ENCODE results near the gene IFT172. TPM values are rescaled to one million over a fixed set of nuclear protein-coding genes. Genes with fewer than 3 reads are reported as not detected.

The IFT172 gene
- polyA plus RNA-seq, 4 donors: 41.1 to 48.0 (median 41.4) TPM

Other genes starting within 250 kb of the IFT172 start
- 1 to 10 TPM; 5.1 to 7.8 (median 7.6) TPM for gene SLC30A3, start 226.7 kb downstream of the IFT172 start, polyA plus RNA-seq (ENCODE audit: insufficient read length in 4 of 4)
- 1 to 10 TPM in 2 of 4 donors, under 1 TPM in 2; 0.55 to 1.1 (median 0.88) TPM for gene DNAJC5G, start 214.3 kb downstream of the IFT172 start, polyA plus RNA-seq (ENCODE audit: insufficient read length in 4 of 4)
- gene TRIM54, start 207.3 kb downstream of the IFT172 start, polyA plus RNA-seq (ENCODE audit: insufficient read length in 4 of 4): 1 to 10 TPM; 3.5 to 6.3 (median 4.6) TPM
- gene UCN, start 181.3 kb downstream of the IFT172 start, polyA plus RNA-seq (ENCODE audit: insufficient read length in 4 of 4): 1 to 10 TPM in 2 of 4 donors, under 1 TPM in 2; 0.39 to 1.1 (median 0.80) TPM
- 10 to 100 TPM; 76.0 to 86.2 (median 78.0) TPM for gene MPV17, start 166.6 kb downstream of the IFT172 start, polyA plus RNA-seq (ENCODE audit: insufficient read length in 4 of 4)
- 10 to 100 TPM; 62.8 to 77.1 (median 72.7) TPM for gene GTF3C2, start 133.0 kb downstream of the IFT172 start, polyA plus RNA-seq (ENCODE audit: insufficient read length in 4 of 4)
- gene EIF2B4, start 119.4 kb downstream of the IFT172 start, polyA plus RNA-seq (ENCODE audit: insufficient read length in 4 of 4): 10 to 100 TPM; 48.2 to 54.5 (median 52.9) TPM
- gene SNX17, start 119.1 kb downstream of the IFT172 start, polyA plus RNA-seq (ENCODE audit: insufficient read length in 4 of 4): 100 to 1,000 TPM; 102 to 128 (median 108) TPM
- 10 to 100 TPM; 16.7 to 25.9 (median 18.4) TPM for gene ZNF513, start 109.0 kb downstream of the IFT172 start, polyA plus RNA-seq (ENCODE audit: insufficient read length in 4 of 4)
- gene PPM1G, start 80.2 kb downstream of the IFT172 start, polyA plus RNA-seq (ENCODE audit: insufficient read length in 4 of 4): 10 to 100 TPM; 92.4 to 98.5 (median 94.7) TPM
- gene NRBP1, start 61.1 kb downstream of the IFT172 start, polyA plus RNA-seq (ENCODE audit: insufficient read length in 4 of 4): 100 to 1,000 TPM; 123 to 138 (median 132) TPM
- gene KRTCAP3, start 47.4 kb downstream of the IFT172 start, polyA plus RNA-seq (ENCODE audit: insufficient read length in 4 of 4): 1 to 10 TPM; 6.1 to 8.5 (median 7.1) TPM
- 1 to 10 TPM; 7.3 to 9.1 (median 8.6) TPM for gene FNDC4, start 5.5 kb upstream of the IFT172 start, polyA plus RNA-seq (ENCODE audit: insufficient read length in 4 of 4)
- gene GCKR, start 7.1 kb upstream of the IFT172 start, polyA plus RNA-seq (ENCODE audit: insufficient read length in 4 of 4): under 1 TPM in 2 of 4 donors, not detected in 2; 0.16 to 0.39 TPM
- gene ZNF512, start 93.3 kb upstream of the IFT172 start, polyA plus RNA-seq (ENCODE audit: insufficient read length in 4 of 4): 10 to 100 TPM; 67.0 to 84.2 (median 80.5) TPM
- 10 to 100 TPM; 11.2 to 14.5 (median 13.6) TPM for gene CCDC121, start 139.3 kb upstream of the IFT172 start, polyA plus RNA-seq (ENCODE audit: insufficient read length in 4 of 4)
- gene GPN1, start 139.3 kb upstream of the IFT172 start, polyA plus RNA-seq (ENCODE audit: insufficient read length in 4 of 4): 10 to 100 TPM; 58.1 to 68.6 (median 64.6) TPM
- gene SUPT7L, start 173.9 kb upstream of the IFT172 start, polyA plus RNA-seq (ENCODE audit: insufficient read length in 4 of 4): 10 to 100 TPM; 52.0 to 62.5 (median 58.3) TPM
- 10 to 100 TPM; 31.0 to 34.7 (median 32.5) TPM for gene SLC4A1AP, start 174.1 kb upstream of the IFT172 start, polyA plus RNA-seq (ENCODE audit: insufficient read length in 4 of 4)